WTC11 (cell line): ENCODE results near the gene ANKFN1.

Experiments used
- AFF4 ChIP-seq: sonication (generic); formaldehyde crosslinking; IDR thresholded peaks from 2 replicates; pipeline ENCODE4 v1.8.1; 2023; ENCODE audit warnings: mild to moderate bottlenecking, missing genetic modification reagents, borderline replicate concordance
- ATF1 ChIP-seq: sonication (generic); formaldehyde crosslinking; IDR thresholded peaks from 2 replicates; pipeline ENCODE4 v1.8.1; 2023; ENCODE audit warnings: mild to moderate bottlenecking, moderate library complexity, missing genetic modification reagents
- ATF3 ChIP-seq: sonication (generic); formaldehyde crosslinking; conservative IDR thresholded peaks from 2 replicates; pipeline ENCODE4 v1.8.1; 2022; ENCODE audit warnings: mild to moderate bottlenecking, missing genetic modification reagents
- CTCF ChIP-seq: fragments of 200-600 bp; IDR thresholded peaks from 2 replicates; pipeline ENCODE4 v1.8.0; 2022; ENCODE audit warnings: antibody characterized with exemption
- NR3C1 ChIP-seq: sonication (generic); formaldehyde crosslinking; conservative IDR thresholded peaks from 2 replicates; pipeline ENCODE4 v1.8.1; 2023; ENCODE audit warnings: low read depth, mild to moderate bottlenecking, missing genetic modification reagents
- PREB ChIP-seq: sonication (generic); formaldehyde crosslinking; IDR thresholded peaks from 2 replicates; pipeline ENCODE4 v1.8.1; 2022; ENCODE audit warnings: mild to moderate bottlenecking, missing genetic modification reagents, moderate library complexity, borderline replicate concordance
- SMAD4 ChIP-seq: sonication (generic); formaldehyde crosslinking; IDR thresholded peaks from 2 replicates; pipeline ENCODE4 v1.8.0; 2022; ENCODE audit warnings: mild to moderate bottlenecking, missing genetic modification reagents
- SP1 ChIP-seq: sonication (generic); formaldehyde crosslinking; conservative IDR thresholded peaks from 2 replicates; pipeline ENCODE4 v1.8.1; 2022; ENCODE audit warnings: missing genetic modification reagents
- TP53 ChIP-seq: sonication (generic); formaldehyde crosslinking; IDR thresholded peaks from 2 replicates; pipeline ENCODE4 v1.8.1; 2023; ENCODE audit warnings: mild to moderate bottlenecking, missing genetic modification reagents
- USF1 ChIP-seq: sonication (generic); formaldehyde crosslinking; IDR thresholded peaks from 2 replicates; pipeline ENCODE4 v1.8.0; 2022; ENCODE audit warnings: mild to moderate bottlenecking, missing genetic modification reagents
- ZNF121 ChIP-seq: sonication (generic); formaldehyde crosslinking; IDR thresholded peaks from 2 replicates; pipeline ENCODE4 v1.8.0; 2023; ENCODE audit warnings: missing genetic modification reagents

- TF ChIP-seq CTCF: no peak
- TF ChIP-seq SMAD4 (CRISPR knock-in tag): no peak
- TF ChIP-seq NR3C1 (CRISPR knock-in tag): no peak
- no peak for TF ChIP-seq AFF4
- TF ChIP-seq ATF3 (CRISPR knock-in tag): no peak
- no peak for TF ChIP-seq SP1 (CRISPR knock-in tag)
- TF ChIP-seq ATF1 (CRISPR knock-in tag): no peak
- TF ChIP-seq TP53 (CRISPR knock-in tag): no peak
- no peak for TF ChIP-seq ZNF121
- TF ChIP-seq PREB (CRISPR knock-in tag): no peak
- TF ChIP-seq USF1 (CRISPR knock-in tag): no peak
Observed at GRCh38 chr17:56142781-56143180, 10.5 kb upstream of the ANKFN1 start.
